ENCODE data around the gene NPDC1. TPM values are rescaled to one million over a fixed set of nuclear protein-coding genes. Genes with fewer than 3 reads are reported as not detected.

NPDC1 gene
- total and polyA plus RNA-seq, 2 of the 8 experiments (the other 6 are each of a cell fraction or from before 2014, with no cell fraction given), result 26.2 to 44.1 TPM

GRCh38 chr9:137014776-137015539 lies 31.0 kb downstream of the NPDC1 start:
- no peak overlapping the region for H3K18ac ChIP-seq (ENCODE audit: extremely low read depth, low read length)
- no peak overlapping the region for H2BK120ac ChIP-seq (replicated peaks; ENCODE audit: low read depth, low read length)
- no peak overlapping the region for H4K91ac ChIP-seq (replicated peaks; ENCODE audit: insufficient read length, low read length)
- POLR2A ChIA-PET (ENCODE audit: partially characterized antibody), result no interaction called here
- H2AK5ac ChIP-seq (ENCODE audit: low read depth, low read length), result no peak overlapping the region
- no peak overlapping the region for H3K23ac ChIP-seq (ENCODE audit: insufficient read length)
- peaks cover 0 to 7% (median under 1%) of the 10 kb centered on the region in 4 experiments; a peak in 2 of 7 replicates for H3K4me1 ChIP-seq (replicated peaks in 1 of 4; ENCODE audit: control insufficient read depth in 3 of 4, insufficient read depth in 4 of 4, low read length in 3 of 4)
- no peak overlapping the region for H2AFZ ChIP-seq (ENCODE audit: low read length)
- H3K56ac ChIP-seq (replicated peaks; ENCODE audit: insufficient read length, low read depth, low read length), result no peak overlapping the region
- H3K9ac ChIP-seq (replicated peaks in 1 of 4; ENCODE audit: extremely low read depth in 1 of 4, low read depth in 3 of 4, low read length in 3 of 4), result no peak overlapping the region
- no peak overlapping the region for H2BK20ac ChIP-seq (ENCODE audit: low read length)
- H2BK15ac ChIP-seq (ENCODE audit: low read length), result no peak overlapping the region
- H4K8ac ChIP-seq (ENCODE audit: extremely low read depth, insufficient read depth, low read length), result no peak overlapping the region
- peaks cover 0 to 13% (median 0%) of the 10 kb centered on the region in 4 experiments; a peak in 1 of 8 replicates for H3K36me3 ChIP-seq (ENCODE audit: control insufficient read depth in 2 of 4, insufficient read depth in 4 of 4, low read length in 3 of 4)
- no peaks in the 10 kb centered on the region; a peak in 1 of 7 replicates for H3K27me3 ChIP-seq (replicated peaks in 1 of 4; ENCODE audit: control insufficient read depth in 3 of 4, extremely low read depth in 1 of 4, insufficient read depth in 3 of 4, low read length in 3 of 4)
- no peak overlapping the region for H3K14ac ChIP-seq (ENCODE audit: insufficient read length)
- CTCF ChIA-PET (ENCODE audit: partially characterized antibody), result interaction anchor here (1.0 to 2.8 kb wide), 7 partner anchors 10 to 67 kb away, joined by 3 to 11 read pairs (median 5); no protein-coding TSS in a partner anchor
- H3K4me2 ChIP-seq (ENCODE audit: insufficient read depth in 1 of 2, low read depth in 2 of 2, low read length in 2 of 2), result no peak overlapping the region
- H3K9me3 ChIP-seq (ENCODE audit: insufficient read depth in 2 of 2, low read depth in 1 of 2, low read length in 1 of 2), result peaks cover 0 to 27% of the 10 kb centered on the region in 2 experiments; a peak in 2 of 4 replicates
- H4K5ac ChIP-seq (ENCODE audit: insufficient read length, low read depth, low read length), result no peak overlapping the region
- 92% methylated on average over 36 of the region's 36 CpGs; no CpG with 5 or more reads in 1 of the 2 experiments for WGBS, 2 experiments (ENCODE audit: extremely low coverage in 1 of 2, insufficient coverage in 1 of 2, insufficient read length in 1 of 2, insufficient replicate concordance in 2 of 2, low coverage in 1 of 2, low lambda C conversion rate in 2 of 2, missing lambda C conversion rate in 1 of 2)
- FAIRE-seq (no peak), DNase-seq (ENCODE audit: low read depth in 1 of 2, low spot score in 2 of 2) (no peak)
- H3K4ac ChIP-seq (replicated peaks; ENCODE audit: insufficient read length, low read depth, low read length), result no peak overlapping the region
- no peak overlapping the region for H3K4me3 ChIP-seq (ENCODE audit: extremely low read depth in 1 of 4, insufficient read depth in 2 of 4, low read depth in 3 of 4, low read length in 4 of 4)
- H3K79me1 ChIP-seq (ENCODE audit: low read depth, low read length), result no peaks in the 10 kb centered on the region
- no peak overlapping the region for H2BK5ac ChIP-seq (ENCODE audit: low read depth, low read length)
- no peak overlapping the region for H2BK12ac ChIP-seq (ENCODE audit: low read depth, low read length)
- H3K79me2 ChIP-seq (ENCODE audit: control insufficient read depth in 1 of 2, insufficient read depth in 2 of 2, low read length in 2 of 2), result no peaks in the 10 kb centered on the region
- H3K23me2 ChIP-seq (ENCODE audit: low read depth, low read length), result no peaks in the 10 kb centered on the region; the same call in 1 of the 2 replicates
- H4K20me1 ChIP-seq (replicated peaks in 1 of 2; ENCODE audit: control insufficient read depth in 1 of 2, insufficient read depth in 2 of 2, low read length in 2 of 2), result no peaks in the 10 kb centered on the region
- H3K27ac ChIP-seq (ENCODE audit: low read depth, low read length), result no peak overlapping the region
- TF ChIP-seq EGR1 (IDR thresholded peaks at IDR 0.05; ENCODE audit: borderline replicate concordance, low read depth, low read length), result no peak
- no peak for TF ChIP-seq SIN3A (conservative IDR thresholded peaks at IDR 0.05 in 1 of 2, IDR thresholded peaks at IDR 0.05 in 1 of 2; ENCODE audit: low read depth in 1 of 2, low read length in 2 of 2)
- TF ChIP-seq KDM4A (IDR thresholded peaks at IDR 0.05; ENCODE audit: low read depth, low read length, severe bottlenecking), result no peak
- TF ChIP-seq CTCF (IDR thresholded peaks at IDR 0.05; ENCODE audit: control extremely low read depth in 1 of 3, insufficient read depth in 1 of 3, low read depth in 1 of 3, low read length in 3 of 3), result no peak
- TF ChIP-seq SP1 (IDR thresholded peaks at IDR 0.05; ENCODE audit: low read depth, low read length), result no peak
